Measurements from ENCODE around the gene FCGR2B. TPM values are rescaled to one million over a fixed set of nuclear protein-coding genes. Genes with fewer than 3 reads are reported as not detected.
"Not testable (repeated sequence)": the region's sequence is repeated elsewhere in the genome, so short reads cannot be mapped to it uniquely, and the experiment has no call there.

Gene FCGR2B
- total RNA-seq, 1 donor from 2014 or later = not detected

DNA sequence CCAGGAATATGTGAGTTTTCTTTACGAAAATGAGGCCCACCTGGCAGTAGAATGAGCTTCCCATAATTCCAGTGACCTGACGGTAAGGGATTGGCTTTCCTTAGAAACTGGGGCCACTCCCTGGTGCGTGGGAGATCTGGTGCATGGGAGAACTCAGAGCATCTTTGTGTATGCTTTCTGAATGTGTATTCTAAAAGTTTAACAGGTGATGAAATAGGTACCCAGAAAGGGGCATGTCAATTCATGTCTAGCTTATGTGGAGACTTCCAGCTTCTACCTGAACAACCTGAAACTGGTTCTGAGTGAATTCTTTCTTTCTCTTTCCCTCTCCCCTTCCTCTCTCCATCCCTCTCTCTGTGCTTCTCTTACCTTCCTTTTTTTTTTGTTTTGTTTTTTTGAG, 28.9 kb downstream of the FCGR2B start:
- TF ChIP-seq, protein P1, sequence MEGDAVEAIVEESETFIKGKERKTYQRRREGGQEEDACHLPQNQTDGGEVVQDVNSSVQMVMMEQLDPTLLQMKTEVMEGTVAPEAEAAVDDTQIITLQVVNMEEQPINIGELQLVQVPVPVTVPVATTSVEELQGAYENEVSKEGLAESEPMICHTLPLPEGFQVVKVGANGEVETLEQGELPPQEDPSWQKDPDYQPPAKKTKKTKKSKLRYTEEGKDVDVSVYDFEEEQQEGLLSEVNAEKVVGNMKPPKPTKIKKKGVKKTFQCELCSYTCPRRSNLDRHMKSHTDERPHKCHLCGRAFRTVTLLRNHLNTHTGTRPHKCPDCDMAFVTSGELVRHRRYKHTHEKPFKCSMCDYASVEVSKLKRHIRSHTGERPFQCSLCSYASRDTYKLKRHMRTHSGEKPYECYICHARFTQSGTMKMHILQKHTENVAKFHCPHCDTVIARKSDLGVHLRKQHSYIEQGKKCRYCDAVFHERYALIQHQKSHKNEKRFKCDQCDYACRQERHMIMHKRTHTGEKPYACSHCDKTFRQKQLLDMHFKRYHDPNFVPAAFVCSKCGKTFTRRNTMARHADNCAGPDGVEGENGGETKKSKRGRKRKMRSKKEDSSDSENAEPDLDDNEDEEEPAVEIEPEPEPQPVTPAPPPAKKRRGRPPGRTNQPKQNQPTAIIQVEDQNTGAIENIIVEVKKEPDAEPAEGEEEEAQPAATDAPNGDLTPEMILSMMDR (IDR thresholded peaks at IDR 0.05; ENCODE audit: partially characterized antibody, unreplicated experiment) = no peak
- Mint-ChIP-seq H3K4me1 (ENCODE audit: low read depth, unreplicated experiment) (no peaks in the 10 kb centered on the region), H3K27ac (ENCODE audit: unreplicated experiment) (no peak overlapping the region), H3K9me3 (ENCODE audit: unreplicated experiment) (no peaks in the 10 kb centered on the region), H3K27me3 (ENCODE audit: unreplicated experiment) (no peaks in the 10 kb centered on the region), H3K4me3 (ENCODE audit: unreplicated experiment) (no peak overlapping the region), H3K36me3 (ENCODE audit: unreplicated experiment) (no peaks in the 10 kb centered on the region)
- no peak for DNase-seq

DNA sequence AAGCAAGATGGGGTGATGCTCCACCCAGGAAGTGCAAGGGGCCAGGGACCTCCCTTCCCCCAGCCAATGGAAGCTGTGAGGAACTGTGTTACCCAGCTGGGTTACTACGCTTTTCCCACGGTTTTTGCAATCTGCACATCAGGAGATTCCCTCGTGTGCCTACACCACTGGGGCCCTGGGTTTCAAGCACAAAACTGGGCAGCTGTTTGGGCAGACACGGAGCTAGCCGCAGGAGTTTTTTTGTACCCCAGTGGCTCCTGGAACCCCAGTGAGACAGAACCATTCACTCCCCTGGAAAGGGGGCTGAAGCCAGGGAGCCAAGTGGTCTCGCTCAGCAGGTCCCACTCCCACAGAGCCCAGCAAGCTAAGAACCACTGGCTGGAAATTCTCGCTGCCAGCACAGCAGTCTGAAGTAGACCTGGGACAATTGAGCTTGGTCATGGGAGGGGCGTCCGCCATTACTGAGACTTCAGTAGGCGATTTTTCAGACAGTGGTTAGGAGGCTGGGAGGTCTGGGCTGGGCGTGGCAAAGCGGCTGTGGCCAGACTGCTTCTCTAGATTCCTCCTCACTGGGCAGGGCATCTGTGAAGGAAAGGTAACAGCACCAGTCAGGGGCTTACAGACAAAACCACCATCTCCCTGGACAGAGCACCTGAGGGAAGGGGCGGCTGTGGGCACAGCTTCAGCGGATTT, 30.2 kb downstream of the FCGR2B start:
- not testable (repeated sequence) for H3K9me3 Mint-ChIP-seq (ENCODE audit: unreplicated experiment); H3K36me3 Mint-ChIP-seq (ENCODE audit: unreplicated experiment); H3K4me1 Mint-ChIP-seq (ENCODE audit: low read depth, unreplicated experiment); H3K27me3 Mint-ChIP-seq (ENCODE audit: unreplicated experiment); DNase-seq; H3K4me3 Mint-ChIP-seq (ENCODE audit: unreplicated experiment); H3K27ac Mint-ChIP-seq (ENCODE audit: unreplicated experiment)

DNA sequence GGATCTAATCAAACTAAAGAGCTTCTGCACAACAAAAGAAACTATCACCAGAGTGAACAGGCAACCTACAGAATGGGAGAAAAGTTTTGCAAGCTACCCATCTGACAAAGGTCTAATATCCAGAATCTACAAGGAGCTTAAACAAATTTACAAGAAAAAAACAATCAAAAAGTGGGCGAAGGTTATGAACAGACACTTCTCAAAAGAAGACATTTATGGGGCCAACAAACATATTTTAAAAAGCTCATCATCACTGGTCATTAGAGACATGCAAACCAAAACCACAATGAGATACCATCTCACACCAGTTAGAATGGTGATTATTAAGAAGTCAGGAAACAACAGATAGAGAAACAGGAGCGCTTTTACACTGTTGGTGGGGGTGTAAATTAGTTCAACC, 35.4 kb downstream of the FCGR2B start:
- not testable (repeated sequence) for H3K4me1 Mint-ChIP-seq (ENCODE audit: low read depth, unreplicated experiment); H3K4me3 Mint-ChIP-seq (ENCODE audit: unreplicated experiment); H3K9me3 Mint-ChIP-seq (ENCODE audit: unreplicated experiment); DNase-seq; H3K27me3 Mint-ChIP-seq (ENCODE audit: unreplicated experiment); H3K36me3 Mint-ChIP-seq (ENCODE audit: unreplicated experiment); H3K27ac Mint-ChIP-seq (ENCODE audit: unreplicated experiment)

DNA sequence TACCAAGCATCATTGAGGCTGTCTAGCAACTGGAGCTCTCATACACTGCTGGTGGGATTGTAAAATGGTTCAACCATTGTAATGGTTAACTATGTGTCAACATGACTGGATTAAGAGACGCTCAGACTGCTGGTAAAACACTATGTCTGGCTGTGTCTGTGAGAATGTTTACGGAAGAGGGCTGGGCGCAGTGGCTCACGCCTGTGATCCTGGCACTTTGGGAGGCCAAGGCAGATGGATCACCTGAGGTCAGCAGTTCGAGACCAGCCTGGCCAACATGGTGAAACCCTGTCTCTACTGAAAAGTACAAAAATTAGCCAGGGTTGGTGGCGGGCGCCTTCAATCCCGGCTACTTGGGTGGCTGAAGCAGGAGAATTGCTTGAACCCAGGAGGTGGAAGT, 39.3 kb downstream of the FCGR2B start:
- H3K27ac Mint-ChIP-seq (ENCODE audit: unreplicated experiment) = no peak overlapping the region
- H3K9me3 Mint-ChIP-seq (ENCODE audit: unreplicated experiment) = peaks cover 1% of the 10 kb centered on the region

DNA sequence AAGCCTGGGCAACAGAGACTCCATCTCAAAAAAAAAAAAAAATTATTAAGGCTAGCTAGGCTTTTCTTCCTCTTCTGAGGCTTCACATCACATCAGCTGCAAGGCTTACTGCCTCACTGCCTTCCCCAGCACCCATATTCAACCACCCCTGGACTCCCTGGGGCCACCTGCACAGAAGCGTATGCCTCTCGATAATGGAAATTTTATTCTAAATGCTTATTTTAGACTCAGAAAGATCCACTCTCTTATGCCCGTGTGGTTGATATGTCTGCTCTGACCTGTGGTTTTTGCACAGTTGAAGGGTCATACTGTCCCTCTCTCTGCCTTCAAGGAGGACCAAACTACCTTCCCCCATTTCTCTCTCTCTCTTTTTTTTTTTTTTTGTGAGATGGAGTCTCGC, 42.6 kb downstream of the FCGR2B start:
- TF ChIP-seq, protein P1 (IDR thresholded peaks at IDR 0.05; ENCODE audit: partially characterized antibody, unreplicated experiment) = no peak
- no peak overlapping the region for H3K27ac Mint-ChIP-seq (ENCODE audit: unreplicated experiment)

More for the DNA sequence above, 39.3 kb downstream of the FCGR2B start:
- Mint-ChIP-seq H3K27me3 (ENCODE audit: unreplicated experiment) (peaks cover 1% of the 10 kb centered on the region), H3K4me1 (ENCODE audit: low read depth, unreplicated experiment) (no peaks in the 10 kb centered on the region), H3K36me3 (ENCODE audit: unreplicated experiment) (no peaks in the 10 kb centered on the region), H3K4me3 (ENCODE audit: unreplicated experiment) (no peak overlapping the region)
- TF ChIP-seq, protein P1 (IDR thresholded peaks at IDR 0.05; ENCODE audit: partially characterized antibody, unreplicated experiment) = no peak
- no peak for DNase-seq

DNA sequence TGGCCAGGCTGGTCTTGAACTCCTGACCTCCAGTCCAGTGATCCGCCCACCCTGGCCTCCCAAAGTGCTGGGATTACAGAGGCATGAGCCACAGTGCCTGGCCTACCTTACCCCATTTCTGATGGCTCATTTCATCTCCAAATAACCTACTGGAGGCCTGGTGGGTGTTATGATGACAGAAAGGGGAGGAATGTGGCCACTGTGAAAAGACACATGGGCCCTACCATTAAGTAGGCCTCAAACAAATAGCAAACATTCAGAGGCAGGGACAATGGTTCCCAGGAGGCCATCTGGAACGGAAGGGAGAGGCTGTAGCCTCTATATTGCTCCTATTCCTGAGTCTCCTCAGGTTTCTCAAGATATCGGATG, 43.2 kb downstream of the FCGR2B start:
- H3K4me1 Mint-ChIP-seq (ENCODE audit: low read depth, unreplicated experiment) = no peaks in the 10 kb centered on the region
- TF ChIP-seq, protein P1 (IDR thresholded peaks at IDR 0.05; ENCODE audit: partially characterized antibody, unreplicated experiment) = no peak

More for the DNA sequence above, 42.6 kb downstream of the FCGR2B start:
- no peak for DNase-seq
- no peak overlapping the region for H3K4me3 Mint-ChIP-seq (ENCODE audit: unreplicated experiment)
- H3K4me1 Mint-ChIP-seq (ENCODE audit: low read depth, unreplicated experiment) = no peaks in the 10 kb centered on the region
- H3K27me3 Mint-ChIP-seq (ENCODE audit: unreplicated experiment) = peaks cover 10% of the 10 kb centered on the region
- H3K9me3 Mint-ChIP-seq (ENCODE audit: unreplicated experiment) = peaks cover 1% of the 10 kb centered on the region
- peaks cover 5% of the 10 kb centered on the region for H3K36me3 Mint-ChIP-seq (ENCODE audit: unreplicated experiment)

More for the DNA sequence above, 43.2 kb downstream of the FCGR2B start:
- H3K27me3 Mint-ChIP-seq (ENCODE audit: unreplicated experiment) = peaks cover 10% of the 10 kb centered on the region
- DNase-seq = no peak
- peaks cover 5% of the 10 kb centered on the region for H3K36me3 Mint-ChIP-seq (ENCODE audit: unreplicated experiment)
- no peak overlapping the region for H3K27ac Mint-ChIP-seq (ENCODE audit: unreplicated experiment)
- no peak overlapping the region for H3K4me3 Mint-ChIP-seq (ENCODE audit: unreplicated experiment)
- H3K9me3 Mint-ChIP-seq (ENCODE audit: unreplicated experiment) = peaks cover 1% of the 10 kb centered on the region
